HG02571 (cell line): ENCODE measurements around the gene ASIC5.
A peak's percentile ranks its signal among the peaks of the same experiment; 100 is the strongest.
"Not testable (repeated sequence)": the region's sequence is repeated elsewhere in the genome, so short reads cannot be mapped to it uniquely, and the experiment has no call there.

Experiments used
- ATAC-seq: cut with Tn5 transposase; IDR thresholded peaks from one replicate; pipeline ENCODE4 v1.9.1; 2021; ENCODE audit warnings: mild to moderate bottlenecking, moderate library complexity; ENCODE audit not compliant: unreplicated experiment

Gene ASIC5

GRCh38 chr4:155866177-155866576, at the start of gene ASIC5:
Gene ASIC5, minus strand, starts transcription at chr4:155866277. Its CDS starts 51 bp downstream, at chr4:155866226.
- no peak for ATAC-seq

- ATAC-seq, result no peak
Measured at GRCh38 chr4:155914782-155915181, 48.7 kb upstream of the ASIC5 start.

GRCh38 chr4:155911905-155912304, 45.8 kb upstream of the ASIC5 start:
- no peak for ATAC-seq

- ATAC-seq, result no peak
Measured at GRCh38 chr4:155909615-155910226, 43.6 kb upstream of the ASIC5 start.

GRCh38 chr4:155908187-155909139, 42.4 kb upstream of the ASIC5 start:
- ATAC-seq, result peak; percentile 67

GRCh38 chr4:155907556-155907955, 41.5 kb upstream of the ASIC5 start:
- no peak for ATAC-seq

- ATAC-seq, result no peak
Measured at GRCh38 chr4:155906554-155907247, 40.6 kb upstream of the ASIC5 start.

- no peak for ATAC-seq
Measured at GRCh38 chr4:155904331-155904730, 38.3 kb upstream of the ASIC5 start.

GRCh38 chr4:155903453-155903852, 37.4 kb upstream of the ASIC5 start, which contains the start of gene TDO2:
Gene TDO2, plus strand, starts transcription at chr4:155903696. Its CDS starts 63 bp downstream, at chr4:155903759.
- no peak for ATAC-seq

GRCh38 chr4:155901013-155901412, 34.9 kb upstream of the ASIC5 start:
- no peak for ATAC-seq

- ATAC-seq, result no peak
Measured at GRCh38 chr4:155900381-155900780, 34.3 kb upstream of the ASIC5 start.

- ATAC-seq, result no peak
Measured at GRCh38 chr4:155899891-155900290, 33.8 kb upstream of the ASIC5 start.

- not testable (repeated sequence) for ATAC-seq
Measured at GRCh38 chr4:155898371-155898770, 32.3 kb upstream of the ASIC5 start.

- no peak for ATAC-seq
Measured at GRCh38 chr4:155891058-155891457, 25.0 kb upstream of the ASIC5 start.

- no peak for ATAC-seq
Measured at GRCh38 chr4:155889946-155890345, 23.9 kb upstream of the ASIC5 start.

- ATAC-seq, result peak; percentile 87
Measured at GRCh38 chr4:155889031-155889793, 23.1 kb upstream of the ASIC5 start.

- no peak for ATAC-seq
Measured at GRCh38 chr4:155887847-155888570, 21.9 kb upstream of the ASIC5 start.

- ATAC-seq, result no peak
Measured at GRCh38 chr4:155887045-155887444, 21.0 kb upstream of the ASIC5 start.

- no peak for ATAC-seq
Measured at GRCh38 chr4:155885666-155886065, 19.6 kb upstream of the ASIC5 start.

- no peak for ATAC-seq
Measured at GRCh38 chr4:155883895-155884294, 17.8 kb upstream of the ASIC5 start.
